Measurements from ENCODE around the gene TRIP12. TPM values are rescaled to one million over a fixed set of nuclear protein-coding genes. Genes with fewer than 3 reads are reported as not detected.

The TRIP12 gene
- total RNA-seq, 1 experiment from 2014 or later, result 121 TPM

GRCh38 chr2:229715895-229716507 is 205.8 kb downstream of the TRIP12 start:
- DNase-seq (ENCODE audit: low read depth), result peak; percentile 42

- DNase-seq (ENCODE audit: low read depth), result peak; percentile 57
Observed at GRCh38 chr2:229714736-229715541, 206.9 kb downstream of the TRIP12 start.

- peak; percentile 52 for DNase-seq (ENCODE audit: low read depth)
Observed at GRCh38 chr2:229714080-229714735, 207.6 kb downstream of the TRIP12 start, which contains the start of gene DNER. Gene DNER (minus strand): TSS chr2:229714555. CDS start chr2:229714423, 132 bp downstream.

Other genes with a start within 250 kb of the TRIP12 start
- 7.1 and 14.3 TPM in 2 replicates for gene DNER, start 207.5 kb downstream of the TRIP12 start, total RNA-seq (2014; rRNA removed; shearing (Covaris generic))
- 3.0 and 6.2 TPM in 2 replicates for gene FBXO36, start 494 bp upstream of the TRIP12 start, total RNA-seq (2014; rRNA removed; shearing (Covaris generic))
- 1.9 and 2.1 TPM in 2 replicates for gene SLC16A14, start 146.9 kb upstream of the TRIP12 start, total RNA-seq (2014; rRNA removed; shearing (Covaris generic))